HG03060 (cell line): ENCODE measurements around the gene CISD2.
A peak's percentile ranks its signal among the peaks of the same experiment; 100 is the strongest.
"Not testable (repeated sequence)": the region's sequence is repeated elsewhere in the genome, so short reads cannot be mapped to it uniquely, and the experiment has no call there.

Experiments
- ATAC-seq: cut with Tn5 transposase; IDR thresholded peaks from one replicate; pipeline ENCODE4 v1.9.1; 2021; ENCODE audit warnings: low read depth, moderate number of reproducible peaks; ENCODE audit not compliant: unreplicated experiment

Gene CISD2

DNA sequence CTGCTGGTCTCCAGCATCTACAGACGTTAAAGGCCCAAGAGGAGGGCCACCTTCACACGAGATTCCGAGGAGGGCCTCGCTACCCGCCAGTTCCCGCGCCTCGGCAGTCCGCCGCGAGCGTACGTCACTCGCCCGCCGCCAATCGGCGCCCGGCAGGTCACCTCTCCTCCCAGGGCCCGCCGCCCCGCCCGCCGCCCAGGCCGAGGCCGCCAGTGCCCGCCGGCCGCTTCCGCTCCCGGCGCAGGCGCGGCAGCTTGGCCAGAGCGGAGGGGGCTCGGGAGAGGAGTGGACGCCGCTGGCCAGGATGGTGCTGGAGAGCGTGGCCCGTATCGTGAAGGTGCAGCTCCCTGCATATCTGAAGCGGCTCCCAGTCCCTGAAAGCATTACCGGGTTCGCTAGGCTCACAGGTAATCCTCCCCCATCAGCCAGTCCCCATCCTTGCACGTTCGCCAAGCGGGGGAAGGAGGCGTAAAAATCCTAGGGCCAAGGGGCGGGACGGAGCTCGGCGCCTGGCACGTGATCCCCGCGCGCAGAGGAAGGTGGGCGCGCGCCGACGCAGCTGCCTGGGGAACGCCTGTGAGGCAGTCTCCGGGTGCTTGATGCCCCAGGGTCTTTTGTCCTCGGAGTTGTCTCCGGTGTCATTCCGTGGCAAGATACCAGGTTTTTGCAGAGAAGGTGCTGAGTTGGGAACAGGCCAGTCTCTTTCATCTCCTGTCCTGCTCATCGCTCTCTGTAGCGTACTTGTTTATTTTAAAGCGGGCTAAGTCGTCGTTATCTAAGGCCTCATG is at the start of gene CISD2:
Gene CISD2, plus strand, starts transcription at position 212 of the 788 bp plus-strand sequence. Its CDS starts 93 bp downstream, at position 305.
- ATAC-seq = peak; percentile 73

DNA sequence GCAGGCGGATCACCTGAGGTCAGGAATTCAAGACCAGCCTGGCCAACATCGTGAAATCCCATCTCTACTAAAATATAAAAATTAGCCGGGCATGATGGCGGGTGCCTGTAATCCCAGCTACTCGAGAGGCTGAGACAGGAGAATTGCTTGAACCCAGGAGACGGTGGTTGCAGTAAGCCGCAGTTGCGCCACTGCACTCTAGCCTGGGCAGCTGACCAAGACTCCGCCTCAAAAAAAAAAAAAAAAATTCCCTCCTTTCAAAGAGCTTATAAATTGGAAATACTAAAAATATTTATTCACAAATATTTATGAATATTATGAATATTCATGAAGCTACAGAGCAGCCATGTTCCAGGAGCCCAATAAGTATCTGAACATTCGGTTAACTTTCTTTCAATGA is 49.7 kb upstream of the CISD2 start:
- ATAC-seq = not testable (repeated sequence)

DNA sequence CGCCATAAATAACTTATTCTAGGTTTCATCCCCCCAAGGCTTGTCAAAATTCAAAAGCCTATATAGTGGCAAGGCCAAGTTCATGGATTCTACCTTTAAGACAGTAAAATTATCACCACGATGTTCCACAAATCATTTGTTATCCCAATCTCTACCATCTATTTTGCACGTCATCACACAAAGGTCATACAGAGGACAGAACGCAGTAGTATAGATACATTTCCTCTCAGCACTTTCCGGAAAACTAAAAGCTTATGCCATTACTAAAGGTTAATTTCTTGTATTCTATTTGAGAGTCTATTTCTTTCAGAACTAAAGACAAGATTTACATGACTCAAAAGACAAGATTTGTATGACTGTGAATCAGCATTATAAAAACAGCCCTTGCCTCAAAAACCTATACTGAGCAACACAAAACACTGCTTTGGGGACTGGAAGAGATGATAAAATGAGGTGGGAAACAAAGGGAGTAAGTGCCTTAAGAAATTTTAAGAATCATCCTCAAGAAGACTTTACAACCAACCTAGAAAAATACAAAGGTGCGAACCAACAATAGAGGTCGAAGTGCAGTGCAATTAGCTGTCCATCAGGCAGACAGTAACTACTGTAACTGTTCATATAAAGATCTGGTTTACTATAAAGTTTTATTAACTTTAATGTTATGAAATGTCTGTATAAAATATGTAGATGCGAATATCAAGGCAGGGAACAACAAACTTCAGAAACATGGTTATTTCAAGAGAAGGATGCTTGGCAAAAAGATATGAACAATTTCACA is 49.0 kb upstream of the CISD2 start:
- ATAC-seq = no peak

- no peak for ATAC-seq
Measured at GRCh38 chr4:102823464-102823863, 45.3 kb upstream of the CISD2 start.

- ATAC-seq = no peak
Measured at GRCh38 chr4:102823897-102824296, 44.9 kb upstream of the CISD2 start.

DNA sequence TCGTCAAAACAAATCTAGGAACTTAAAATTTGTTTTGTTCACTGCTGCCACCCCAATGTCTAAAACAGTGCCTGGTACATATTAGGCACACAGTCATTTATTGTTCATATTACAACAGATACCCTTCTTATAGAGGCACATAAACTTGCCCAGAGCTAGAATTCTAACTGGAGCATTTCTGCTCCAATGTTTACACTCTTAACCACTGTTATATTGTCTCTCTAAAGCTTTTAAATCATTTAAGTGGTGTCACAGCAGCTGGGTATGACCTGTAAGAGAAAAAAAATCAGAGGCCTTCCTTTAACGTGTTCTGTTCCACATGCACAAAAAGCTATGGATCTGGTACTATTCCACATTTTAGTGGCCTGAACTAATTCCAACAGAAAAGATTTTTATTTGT is 44.4 kb upstream of the CISD2 start:
- ATAC-seq = no peak

- no peak for ATAC-seq
Measured at GRCh38 chr4:102825261-102826091, 43.3 kb upstream of the CISD2 start.

DNA sequence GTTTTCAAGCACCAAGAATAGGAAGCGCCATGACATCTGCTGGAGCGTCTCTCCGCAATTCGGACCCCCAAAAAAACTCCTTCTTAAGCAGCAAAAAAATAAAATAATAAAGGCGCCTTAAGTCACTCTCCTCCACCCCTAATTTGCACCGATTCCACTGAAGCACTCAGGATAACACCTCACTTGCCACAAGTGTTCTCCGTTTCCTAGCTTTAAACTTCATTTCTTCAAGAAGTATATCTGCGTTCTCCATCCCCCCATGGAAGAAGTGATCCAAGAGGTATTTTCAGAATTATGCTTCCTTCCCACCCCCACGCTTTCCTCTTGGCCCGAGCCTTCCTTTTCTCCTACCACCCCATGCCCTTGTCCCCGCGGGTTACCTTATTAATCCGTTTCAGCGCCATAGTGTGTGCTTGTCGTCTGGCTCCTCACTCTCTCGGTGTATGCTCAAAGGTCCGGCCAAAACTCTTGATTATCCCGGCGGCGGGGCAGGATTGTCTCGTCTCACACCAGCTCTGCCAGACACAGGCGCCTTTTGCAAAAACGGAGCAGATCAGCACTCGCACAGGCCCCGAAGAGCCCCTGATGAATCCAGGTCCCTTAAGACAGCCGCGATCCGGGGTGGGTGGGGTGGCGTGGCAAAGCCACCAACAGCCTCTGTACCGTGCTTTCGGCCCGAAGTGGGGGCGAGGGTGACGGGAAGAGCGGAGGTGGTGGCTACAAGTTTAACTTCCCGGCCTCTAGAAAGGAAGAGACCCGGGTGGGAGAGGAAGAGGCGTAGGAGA is 42.5 kb upstream of the CISD2 start:
- ATAC-seq = no peak

DNA sequence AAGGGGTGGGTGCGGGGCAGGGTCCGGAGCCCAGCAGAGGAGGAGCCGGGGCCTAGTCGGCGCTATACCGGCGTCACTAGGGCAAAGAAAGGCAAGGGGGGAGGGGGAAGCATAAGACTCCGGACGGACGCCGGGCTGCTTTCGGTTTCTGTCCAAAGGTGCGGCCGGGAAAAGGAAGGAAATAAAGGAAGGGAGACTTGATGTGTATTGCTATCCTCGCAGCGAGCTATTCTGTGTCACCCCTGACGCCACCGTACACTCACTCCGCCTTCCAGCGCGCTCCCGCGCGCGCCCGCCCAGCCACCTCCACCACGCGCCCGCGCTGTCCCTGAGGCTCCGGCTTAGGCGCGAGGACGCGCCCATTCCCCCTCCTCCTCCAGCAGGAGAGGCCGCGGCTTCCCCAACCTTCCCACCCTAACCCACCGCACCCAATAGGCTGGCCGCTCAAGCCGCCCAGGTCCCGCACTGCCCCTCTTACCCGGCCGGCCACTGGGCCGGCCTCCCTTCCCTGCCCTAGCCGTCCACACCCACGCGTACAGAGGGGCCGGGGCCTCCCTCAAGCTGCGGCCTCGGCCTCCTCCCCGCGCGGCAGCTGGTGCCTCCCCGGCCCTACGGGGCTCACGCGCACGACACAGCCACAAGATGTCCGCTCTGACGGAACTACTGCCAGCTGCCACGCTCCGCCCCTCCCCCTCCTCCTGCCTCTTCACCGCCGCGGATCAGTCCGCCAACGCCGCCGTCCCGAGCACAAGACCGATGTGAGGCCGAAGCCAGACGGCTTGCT is 41.7 kb upstream of the CISD2 start, which contains the start of gene UBE2D3:
Gene UBE2D3, minus strand, starts transcription at position 662 of the 784 bp plus-strand sequence. CDS start 1,043 bp downstream, outside the sequence.
- ATAC-seq = peak; percentile 7

GRCh38 chr4:102827674-102828496 is 40.9 kb upstream of the CISD2 start:
- ATAC-seq = peak; percentile 82

DNA sequence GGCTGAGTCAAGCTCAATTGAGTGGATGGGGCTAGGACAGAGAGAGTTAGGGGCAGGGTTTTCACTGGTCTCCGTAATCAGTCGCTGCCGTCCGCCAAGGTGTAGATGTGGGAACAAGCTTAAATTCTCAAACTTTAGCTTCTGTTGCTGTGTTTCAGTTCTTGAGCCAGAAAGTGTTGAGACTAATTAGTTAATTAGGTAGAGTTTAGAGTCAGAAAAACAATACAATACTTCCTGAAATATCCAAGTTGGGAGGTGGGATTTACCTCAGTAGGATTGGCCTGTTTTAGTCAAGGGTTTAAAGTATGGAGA is 40.3 kb upstream of the CISD2 start:
- ATAC-seq = no peak

GRCh38 chr4:102829803-102830202 is 39.0 kb upstream of the CISD2 start:
- ATAC-seq = no peak

DNA sequence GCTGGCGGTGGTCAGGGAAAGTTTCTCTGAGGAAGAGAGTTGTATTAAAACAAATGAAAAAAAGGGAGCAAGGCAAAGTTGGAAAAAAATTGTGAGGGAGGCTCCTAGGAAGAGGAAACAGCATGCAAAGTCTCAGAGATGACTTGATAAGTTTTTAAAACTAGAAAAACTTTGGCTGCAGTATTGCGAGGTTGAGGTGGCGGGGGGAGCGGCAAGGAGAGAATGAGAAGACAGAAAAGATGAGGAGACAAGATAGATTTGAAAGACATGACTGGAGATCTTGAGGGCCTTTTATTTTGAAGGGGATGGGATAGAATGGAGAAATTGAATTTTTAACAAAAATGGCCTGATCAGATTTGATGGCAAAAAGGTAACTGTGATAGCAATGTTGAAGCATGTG is 36.7 kb upstream of the CISD2 start:
- ATAC-seq = no peak

GRCh38 chr4:102832667-102833066 is 36.1 kb upstream of the CISD2 start:
- ATAC-seq = no peak

DNA sequence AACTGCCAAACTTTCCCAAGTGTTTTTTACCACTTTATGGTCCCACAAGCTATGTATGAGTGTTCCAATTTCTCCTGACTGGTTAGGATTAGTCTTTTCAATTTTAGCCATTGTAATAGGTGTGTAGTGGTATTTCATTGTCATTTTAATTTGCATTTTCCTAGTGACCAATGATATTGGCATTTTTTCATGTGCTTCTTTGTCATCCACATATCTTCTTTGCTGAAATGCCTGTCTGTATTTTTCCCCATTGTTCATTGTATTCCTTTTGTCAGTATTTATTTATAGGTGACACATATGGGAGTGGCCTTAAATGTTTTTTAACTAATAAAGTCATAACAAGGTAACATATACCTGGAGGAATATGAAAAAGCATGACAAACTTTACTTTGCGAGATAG is 32.2 kb upstream of the CISD2 start:
- no peak for ATAC-seq

GRCh38 chr4:102842367-102842766 is 26.4 kb upstream of the CISD2 start:
- ATAC-seq = no peak

- no peak for ATAC-seq
Measured at GRCh38 chr4:102843273-102843672, 25.5 kb upstream of the CISD2 start.

DNA sequence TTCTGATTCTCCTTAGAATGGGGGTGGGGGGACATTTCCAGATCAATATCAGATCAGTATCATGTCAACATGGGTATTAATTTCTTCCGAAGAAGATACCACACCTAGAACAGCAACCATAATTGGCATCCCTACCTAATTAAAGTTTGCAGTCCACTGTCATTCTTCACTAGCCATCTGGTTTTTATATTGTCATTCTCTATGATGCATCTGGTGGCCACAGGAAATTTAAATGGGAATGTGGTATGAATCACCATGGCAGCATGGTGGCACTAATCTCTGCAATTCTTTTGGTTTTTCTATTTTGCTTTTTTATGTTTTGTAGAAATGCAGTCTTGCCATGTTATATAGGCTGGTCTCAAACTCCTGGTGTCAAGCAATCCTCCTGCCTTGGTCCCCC is 24.9 kb upstream of the CISD2 start:
- ATAC-seq = no peak

DNA sequence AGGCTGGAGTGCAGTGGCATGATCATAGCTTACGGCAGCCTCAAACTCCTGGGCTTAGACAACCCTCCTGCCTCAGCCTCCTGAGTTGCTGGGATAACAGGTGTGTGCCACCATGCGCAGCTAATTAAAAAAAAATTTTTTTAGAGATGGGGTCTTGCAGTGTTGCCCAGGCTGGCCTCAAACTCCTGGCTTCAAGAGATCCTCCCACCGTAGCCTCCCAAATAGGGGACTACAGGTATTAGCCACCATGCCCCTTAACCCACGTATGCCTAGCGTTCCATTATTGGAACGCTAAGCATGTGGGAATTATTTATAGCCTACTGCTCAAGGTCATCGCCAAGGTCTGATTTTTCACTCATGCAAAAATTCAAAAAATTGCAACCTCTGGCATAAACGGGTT is 21.1 kb upstream of the CISD2 start:
- no peak for ATAC-seq
